ENCODE measurements around the gene SPATA2L.

The SPATA2L gene

GRCh38 chr16:89669755-89670154 is 31.8 kb downstream of the SPATA2L start:
- TF ChIP-seq ZFX (IDR thresholded peaks at IDR 0.05; ENCODE audit: borderline replicate concordance) (no peak), CTCF (IDR thresholded peaks at IDR 0.05) (no peak)

GRCh38 chr16:89668790-89669158 is 32.7 kb downstream of the SPATA2L start:
- H3K27ac ChIP-seq: peak overlapping the region; percentile 65
- TF ChIP-seq CTCF (IDR thresholded peaks at IDR 0.05): no peak

More at GRCh38 chr16:89669755-89670154, 31.8 kb downstream of the SPATA2L start:
- H3K27ac ChIP-seq: peak overlapping the region; percentile 61

- no peak; the same call in 1 of the 2 replicates for TF ChIP-seq CTCF (IDR thresholded peaks at IDR 0.05)
- TF ChIP-seq ZFX (IDR thresholded peaks at IDR 0.05; ENCODE audit: borderline replicate concordance): no peak
- peak overlapping the region; percentile 65 for H3K27ac ChIP-seq
Measured at GRCh38 chr16:89667633-89668032, 33.9 kb downstream of the SPATA2L start.

- peak; percentile 41 for TF ChIP-seq CTCF (IDR thresholded peaks at IDR 0.05)
- H3K27ac ChIP-seq: peak overlapping the region; percentile 65
Measured at GRCh38 chr16:89667000-89667399, 34.5 kb downstream of the SPATA2L start.

- 0 out of 2 replicates have a peak overlapping the region, but pooled peaks have one; percentile 5 for H3K27ac ChIP-seq
Measured at GRCh38 chr16:89664238-89664637, 37.3 kb downstream of the SPATA2L start.

GRCh38 chr16:89661215-89661614 is 40.3 kb downstream of the SPATA2L start:
- no peak overlapping the region for H3K27ac ChIP-seq

GRCh38 chr16:89660146-89660545 is 41.4 kb downstream of the SPATA2L start:
- no peak for TF ChIP-seq CTCF (IDR thresholded peaks at IDR 0.05)
- TF ChIP-seq ZFX (IDR thresholded peaks at IDR 0.05; ENCODE audit: borderline replicate concordance): no peak
- H3K27ac ChIP-seq: peak overlapping the region; percentile 92

More at GRCh38 chr16:89661215-89661614, 40.3 kb downstream of the SPATA2L start:
- TF ChIP-seq CTCF (IDR thresholded peaks at IDR 0.05): no peak
- no peak for TF ChIP-seq ZFX (IDR thresholded peaks at IDR 0.05; ENCODE audit: borderline replicate concordance)

GRCh38 chr16:89658221-89658879 is 43.2 kb downstream of the SPATA2L start:
- H3K27ac ChIP-seq: peak overlapping the region; percentile 92
- TF ChIP-seq ZFX (IDR thresholded peaks at IDR 0.05; ENCODE audit: borderline replicate concordance): no peak
- no peak for TF ChIP-seq CTCF (IDR thresholded peaks at IDR 0.05)

All from 22Rv1 (cell line).